Measurements from ENCODE around the gene TMEM33.
"Not testable (repeated sequence)": the region's sequence is repeated elsewhere in the genome, so short reads cannot be mapped to it uniquely, and the experiment has no call there.

The TMEM33 gene
- 68.3 reads per million, percentile 75 among the genes with 10 or more reads in this experiment for total RNA-seq

- peak; percentile 69 for DNase-seq
These were observed at the start of gene TMEM33 for GRCh38 chr4:41934901-41935651. Gene TMEM33 (plus strand): TSS chr4:41935429. CDS start chr4:41935485, 56 bp downstream.

GRCh38 chr4:41885456-41885855 lies 49.8 kb upstream of the TMEM33 start:
- no peak for DNase-seq

- DNase-seq: no peak
These were observed 48.0 kb upstream of the TMEM33 start for GRCh38 chr4:41887277-41887676.

- peak; percentile 27 for DNase-seq
These were observed 47.2 kb upstream of the TMEM33 start for GRCh38 chr4:41887821-41888686.

GRCh38 chr4:41888687-41889074 lies 46.5 kb upstream of the TMEM33 start:
- no peak for DNase-seq

GRCh38 chr4:41889317-41889716 lies 45.9 kb upstream of the TMEM33 start:
- DNase-seq: no peak

- DNase-seq: no peak
These were observed 45.1 kb upstream of the TMEM33 start for GRCh38 chr4:41890085-41890484.

- no peak for DNase-seq
These were observed 38.6 kb upstream of the TMEM33 start for GRCh38 chr4:41896648-41897047.

GRCh38 chr4:41897698-41898097 lies 37.5 kb upstream of the TMEM33 start:
- no peak for DNase-seq

- DNase-seq: not testable (repeated sequence)
These were observed 26.1 kb upstream of the TMEM33 start for GRCh38 chr4:41909136-41909535.

- no peak for DNase-seq
These were observed 22.7 kb upstream of the TMEM33 start for GRCh38 chr4:41912546-41912945.

GRCh38 chr4:41913509-41913908 lies 21.7 kb upstream of the TMEM33 start:
- DNase-seq: no peak

- no peak for DNase-seq
These were observed 17.0 kb upstream of the TMEM33 start for GRCh38 chr4:41918278-41918677.

- DNase-seq: not testable (repeated sequence)
These were observed 14.8 kb upstream of the TMEM33 start for GRCh38 chr4:41920416-41920815.

GRCh38 chr4:41921476-41921875 lies 13.8 kb upstream of the TMEM33 start:
- DNase-seq: no peak

GRCh38 chr4:41927796-41928499 lies 7.3 kb upstream of the TMEM33 start:
- DNase-seq: no peak

- DNase-seq: no peak
These were observed 4.9 kb upstream of the TMEM33 start for GRCh38 chr4:41930139-41930831.

GRCh38 chr4:41932988-41933387 lies 2.2 kb upstream of the TMEM33 start:
- no peak for DNase-seq

- no peak for DNase-seq
These were observed 1.2 kb upstream of the TMEM33 start for GRCh38 chr4:41933997-41934503.

- no peak for DNase-seq
These were observed 722 bp upstream of the TMEM33 start for GRCh38 chr4:41934514-41934900.

GRCh38 chr4:41935652-41936021 lies 408 bp downstream of the TMEM33 start:
- no peak for DNase-seq

- no peak for DNase-seq
These were observed 3.9 kb downstream of the TMEM33 start for GRCh38 chr4:41939016-41939626.
